ENCODE results near the gene AFAP1L1. TPM values are rescaled to one million over a fixed set of nuclear protein-coding genes. Genes with fewer than 3 reads are reported as not detected.

AFAP1L1 gene
- total and polyA plus RNA-seq, 9 of the 15 experiments (the other 6 are each of a cell fraction or from before 2014, with no cell fraction given): 0.01 to 0.12 (median 0.03) TPM; not detected in 4

DNA sequence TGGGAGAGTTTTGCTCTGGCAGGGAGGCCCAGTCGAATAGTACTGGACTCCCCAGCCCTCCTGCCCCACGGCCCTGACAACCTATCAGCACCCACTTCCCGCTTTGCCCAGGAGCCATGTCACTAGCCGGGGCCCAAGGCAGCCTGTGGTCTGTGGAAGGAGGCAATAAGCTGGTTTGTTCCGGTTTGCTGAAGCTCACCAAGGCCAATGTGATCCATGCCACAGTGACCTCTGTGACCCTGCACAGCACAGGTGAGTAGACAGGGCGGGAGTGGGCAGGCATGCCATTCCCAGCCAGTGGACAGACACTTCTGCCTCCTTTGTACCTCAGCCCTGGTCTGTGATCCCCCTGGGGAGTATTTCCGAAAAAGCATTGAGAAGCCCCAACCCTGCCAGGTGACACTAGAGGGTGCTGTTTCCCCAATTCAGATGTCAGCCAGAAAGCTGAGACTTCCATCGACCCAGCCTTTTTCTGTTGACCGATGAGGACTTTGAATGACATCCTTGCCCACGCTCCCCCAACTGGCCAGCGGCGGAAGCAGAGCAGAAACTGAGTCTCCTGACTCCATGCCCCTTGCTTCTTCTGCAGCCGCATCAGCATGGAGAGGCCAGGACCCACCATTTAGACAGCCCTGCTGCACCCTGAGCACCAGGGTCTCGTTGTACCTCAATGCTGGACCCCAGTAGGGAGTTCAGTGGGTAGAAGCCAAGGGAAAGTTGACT, 95.8 kb downstream of the AFAP1L1 start (continued):
- TF ChIP-seq NONO (IDR thresholded peaks at IDR 0.05; ENCODE audit: low read depth in 2 of 2, low read length in 1 of 2) (no peak), KDM2B (CRISPR knock-in tag; IDR thresholded peaks at IDR 0.05) (no peak), XRCC3 (IDR thresholded peaks at IDR 0.05) (no peak), CHD2 (IDR thresholded peaks at IDR 0.05; ENCODE audit: low read depth, low read length) (0 out of 2 replicates have a peak, but pooled peaks have one; percentile 18), NFXL1 (CRISPR knock-in tag; IDR thresholded peaks at IDR 0.05) (no peak), RAD21 (CRISPR knock-in tag; conservative IDR thresholded peaks at IDR 0.05 in 1 of 2, IDR thresholded peaks at IDR 0.05 in 1 of 2) (peak; percentile 62 to 85), ZNF75A (CRISPR knock-in tag; IDR thresholded peaks at IDR 0.05) (no peak), XRCC5 (IDR thresholded peaks at IDR 0.05; ENCODE audit: low read depth, low read length) (peak; percentile 75; the same call in 1 of the 2 replicates)
- TF ChIP-seq, protein P1, sequence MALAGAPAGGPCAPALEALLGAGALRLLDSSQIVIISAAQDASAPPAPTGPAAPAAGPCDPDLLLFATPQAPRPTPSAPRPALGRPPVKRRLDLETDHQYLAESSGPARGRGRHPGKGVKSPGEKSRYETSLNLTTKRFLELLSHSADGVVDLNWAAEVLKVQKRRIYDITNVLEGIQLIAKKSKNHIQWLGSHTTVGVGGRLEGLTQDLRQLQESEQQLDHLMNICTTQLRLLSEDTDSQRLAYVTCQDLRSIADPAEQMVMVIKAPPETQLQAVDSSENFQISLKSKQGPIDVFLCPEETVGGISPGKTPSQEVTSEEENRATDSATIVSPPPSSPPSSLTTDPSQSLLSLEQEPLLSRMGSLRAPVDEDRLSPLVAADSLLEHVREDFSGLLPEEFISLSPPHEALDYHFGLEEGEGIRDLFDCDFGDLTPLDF (CRISPR knock-in tag; IDR thresholded peaks at IDR 0.05): no peak
- TF ChIP-seq, protein P2, sequence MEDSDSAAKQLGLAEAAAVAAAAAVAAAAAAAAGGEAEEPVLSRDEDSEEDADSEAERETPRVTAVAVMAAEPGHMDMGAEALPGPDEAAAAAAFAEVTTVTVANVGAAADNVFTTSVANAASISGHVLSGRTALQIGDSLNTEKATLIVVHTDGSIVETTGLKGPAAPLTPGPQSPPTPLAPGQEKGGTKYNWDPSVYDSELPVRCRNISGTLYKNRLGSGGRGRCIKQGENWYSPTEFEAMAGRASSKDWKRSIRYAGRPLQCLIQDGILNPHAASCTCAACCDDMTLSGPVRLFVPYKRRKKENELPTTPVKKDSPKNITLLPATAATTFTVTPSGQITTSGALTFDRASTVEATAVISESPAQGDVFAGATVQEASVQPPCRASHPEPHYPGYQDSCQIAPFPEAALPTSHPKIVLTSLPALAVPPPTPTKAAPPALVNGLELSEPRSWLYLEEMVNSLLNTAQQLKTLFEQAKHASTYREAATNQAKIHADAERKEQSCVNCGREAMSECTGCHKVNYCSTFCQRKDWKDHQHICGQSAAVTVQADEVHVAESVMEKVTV (CRISPR knock-in tag; IDR thresholded peaks at IDR 0.05): peak; percentile 59
- TF ChIP-seq, protein P3, sequence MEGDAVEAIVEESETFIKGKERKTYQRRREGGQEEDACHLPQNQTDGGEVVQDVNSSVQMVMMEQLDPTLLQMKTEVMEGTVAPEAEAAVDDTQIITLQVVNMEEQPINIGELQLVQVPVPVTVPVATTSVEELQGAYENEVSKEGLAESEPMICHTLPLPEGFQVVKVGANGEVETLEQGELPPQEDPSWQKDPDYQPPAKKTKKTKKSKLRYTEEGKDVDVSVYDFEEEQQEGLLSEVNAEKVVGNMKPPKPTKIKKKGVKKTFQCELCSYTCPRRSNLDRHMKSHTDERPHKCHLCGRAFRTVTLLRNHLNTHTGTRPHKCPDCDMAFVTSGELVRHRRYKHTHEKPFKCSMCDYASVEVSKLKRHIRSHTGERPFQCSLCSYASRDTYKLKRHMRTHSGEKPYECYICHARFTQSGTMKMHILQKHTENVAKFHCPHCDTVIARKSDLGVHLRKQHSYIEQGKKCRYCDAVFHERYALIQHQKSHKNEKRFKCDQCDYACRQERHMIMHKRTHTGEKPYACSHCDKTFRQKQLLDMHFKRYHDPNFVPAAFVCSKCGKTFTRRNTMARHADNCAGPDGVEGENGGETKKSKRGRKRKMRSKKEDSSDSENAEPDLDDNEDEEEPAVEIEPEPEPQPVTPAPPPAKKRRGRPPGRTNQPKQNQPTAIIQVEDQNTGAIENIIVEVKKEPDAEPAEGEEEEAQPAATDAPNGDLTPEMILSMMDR (IDR thresholded peaks at IDR 0.05 in 2 of 3, conservative IDR thresholded peaks at IDR 0.05 in 1 of 3; ENCODE audit: insufficient read depth in 2 of 3, low read depth in 1 of 3, low read length in 3 of 3): peak; percentile 96 to 97 (median 96)
- TF ChIP-seq, protein P4, sequence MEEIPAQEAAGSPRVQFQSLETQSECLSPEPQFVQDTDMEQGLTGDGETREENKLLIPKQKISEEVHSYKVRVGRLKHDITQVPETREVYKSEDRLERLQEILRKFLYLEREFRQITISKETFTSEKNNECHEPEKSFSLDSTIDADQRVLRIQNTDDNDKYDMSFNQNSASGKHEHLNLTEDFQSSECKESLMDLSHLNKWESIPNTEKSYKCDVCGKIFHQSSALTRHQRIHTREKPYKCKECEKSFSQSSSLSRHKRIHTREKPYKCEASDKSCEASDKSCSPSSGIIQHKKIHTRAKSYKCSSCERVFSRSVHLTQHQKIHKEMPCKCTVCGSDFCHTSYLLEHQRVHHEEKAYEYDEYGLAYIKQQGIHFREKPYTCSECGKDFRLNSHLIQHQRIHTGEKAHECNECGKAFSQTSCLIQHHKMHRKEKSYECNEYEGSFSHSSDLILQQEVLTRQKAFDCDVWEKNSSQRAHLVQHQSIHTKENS (CRISPR knock-in tag; IDR thresholded peaks at IDR 0.05): no peak
- TF ChIP-seq, protein P5, sequence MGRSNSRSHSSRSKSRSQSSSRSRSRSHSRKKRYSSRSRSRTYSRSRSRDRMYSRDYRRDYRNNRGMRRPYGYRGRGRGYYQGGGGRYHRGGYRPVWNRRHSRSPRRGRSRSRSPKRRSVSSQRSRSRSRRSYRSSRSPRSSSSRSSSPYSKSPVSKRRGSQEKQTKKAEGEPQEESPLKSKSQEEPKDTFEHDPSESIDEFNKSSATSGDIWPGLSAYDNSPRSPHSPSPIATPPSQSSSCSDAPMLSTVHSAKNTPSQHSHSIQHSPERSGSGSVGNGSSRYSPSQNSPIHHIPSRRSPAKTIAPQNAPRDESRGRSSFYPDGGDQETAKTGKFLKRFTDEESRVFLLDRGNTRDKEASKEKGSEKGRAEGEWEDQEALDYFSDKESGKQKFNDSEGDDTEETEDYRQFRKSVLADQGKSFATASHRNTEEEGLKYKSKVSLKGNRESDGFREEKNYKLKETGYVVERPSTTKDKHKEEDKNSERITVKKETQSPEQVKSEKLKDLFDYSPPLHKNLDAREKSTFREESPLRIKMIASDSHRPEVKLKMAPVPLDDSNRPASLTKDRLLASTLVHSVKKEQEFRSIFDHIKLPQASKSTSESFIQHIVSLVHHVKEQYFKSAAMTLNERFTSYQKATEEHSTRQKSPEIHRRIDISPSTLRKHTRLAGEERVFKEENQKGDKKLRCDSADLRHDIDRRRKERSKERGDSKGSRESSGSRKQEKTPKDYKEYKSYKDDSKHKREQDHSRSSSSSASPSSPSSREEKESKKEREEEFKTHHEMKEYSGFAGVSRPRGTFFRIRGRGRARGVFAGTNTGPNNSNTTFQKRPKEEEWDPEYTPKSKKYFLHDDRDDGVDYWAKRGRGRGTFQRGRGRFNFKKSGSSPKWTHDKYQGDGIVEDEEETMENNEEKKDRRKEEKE (IDR thresholded peaks at IDR 0.05; ENCODE audit: borderline replicate concordance in 1 of 2, control insufficient read depth in 1 of 2, low read depth in 2 of 2, low read length in 1 of 2): no peak
- TF ChIP-seq, protein P6, sequence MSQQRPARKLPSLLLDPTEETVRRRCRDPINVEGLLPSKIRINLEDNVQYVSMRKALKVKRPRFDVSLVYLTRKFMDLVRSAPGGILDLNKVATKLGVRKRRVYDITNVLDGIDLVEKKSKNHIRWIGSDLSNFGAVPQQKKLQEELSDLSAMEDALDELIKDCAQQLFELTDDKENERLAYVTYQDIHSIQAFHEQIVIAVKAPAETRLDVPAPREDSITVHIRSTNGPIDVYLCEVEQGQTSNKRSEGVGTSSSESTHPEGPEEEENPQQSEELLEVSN (IDR thresholded peaks at IDR 0.05; ENCODE audit: borderline replicate concordance in 1 of 2, extremely low read depth in 1 of 2, insufficient read depth in 1 of 2, insufficient read length in 1 of 2, low read depth in 1 of 2, low read length in 1 of 2, poor library complexity in 1 of 2, severe bottlenecking in 1 of 2): no peak

Measured in K562 (cell line).